Endothelial cell of umbilical vein (primary cell): Measurements from ENCODE around the gene PGA3.

ENCODE experiments used
- CTCF ChIP-seq, 2 donors: IDR thresholded peaks; 1 replicate in 1 of 2; 2 replicates in 1 of 2; pipeline ENCODE4 v1.5.1; 2011; ENCODE audit warnings: low read length in 2 of 2, mild to moderate bottlenecking in 2 of 2, moderate library complexity in 2 of 2, control low read depth in 1 of 2, inconsistent platforms in 1 of 2, low read depth in 1 of 2; ENCODE audit not compliant: insufficient read depth in 1 of 2; ENCODE audit errors: extremely low read depth in 1 of 2
- EZH2 ChIP-seq: IDR thresholded peaks from 2 replicates; pipeline ENCODE4 v1.6.1; 2012; ENCODE audit warnings: borderline replicate concordance, low read depth, mild to moderate bottlenecking, moderate library complexity, low read length, inconsistent platforms; ENCODE audit not compliant: severe bottlenecking
- FOS ChIP-seq: IDR thresholded peaks from 2 replicates; pipeline ENCODE4 v1.6.1; 2011; ENCODE audit warnings: mild to moderate bottlenecking, low read length, moderate library complexity, borderline replicate concordance; ENCODE audit not compliant: insufficient read depth
- JUN ChIP-seq: IDR thresholded peaks from 2 replicates; pipeline ENCODE4 v1.6.1; 2011; ENCODE audit warnings: borderline replicate concordance, low read depth; ENCODE audit not compliant: insufficient read length, insufficient read depth
- MAX ChIP-seq: IDR thresholded peaks from 2 replicates; pipeline ENCODE4 v1.6.1; 2011; ENCODE audit not compliant: insufficient read depth, insufficient read length
- MYC ChIP-seq: IDR thresholded peaks from one replicate; pipeline ENCODE4 v1.6.1; 2011; ENCODE audit warnings: mild to moderate bottlenecking, low read depth, low read length
- POLR2A ChIP-seq: IDR thresholded peaks from 2 replicates; pipeline ENCODE4 v1.6.1; 2012; ENCODE audit warnings: low read depth, mild to moderate bottlenecking, control low read depth, low read length
- POLR2AphosphoS5 ChIP-seq: IDR thresholded peaks from 2 replicates; pipeline ENCODE4 v1.6.1; 2012; ENCODE audit warnings: low read depth, mild to moderate bottlenecking, control low read depth, low read length, moderate library complexity; ENCODE audit not compliant: insufficient read depth

GRCh38 chr11:61187505-61188130, 15.7 kb upstream of the PGA3 start:
- TF ChIP-seq CTCF (IDR thresholded peaks at IDR 0.05; ENCODE audit: extremely low read depth in 1 of 2, insufficient read depth in 1 of 2, low read depth in 1 of 2, low read length in 2 of 2) (peak; percentile 84 to 90), FOS (no peak), POLR2AphosphoS5 (no peak), POLR2A (no peak), MAX (no peak), EZH2 (no peak), MYC (no peak), JUN (no peak)
